ENCODE data around the gene SYTL1.

DNA sequence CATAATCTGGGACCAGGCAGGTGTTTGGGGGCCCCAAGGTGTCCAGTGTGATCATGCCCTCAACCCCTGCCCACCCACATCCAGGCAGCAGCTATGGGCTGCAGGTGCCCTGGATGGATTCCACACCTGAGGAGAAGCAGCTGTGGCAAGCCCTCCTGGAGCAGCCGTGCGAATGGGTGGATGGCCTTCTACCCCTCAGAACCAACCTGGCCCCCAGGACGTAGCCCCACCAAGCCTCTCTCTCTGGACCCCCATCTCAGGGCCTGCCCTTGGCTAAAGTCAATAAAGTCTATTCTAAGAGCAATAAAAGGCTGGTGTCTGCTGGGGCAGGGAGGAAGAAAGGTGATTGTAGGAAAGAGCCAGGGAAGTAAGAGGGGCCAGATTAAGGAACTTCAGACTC lies 11.8 kb downstream of the SYTL1 start:
- TF ChIP-seq, protein P1, sequence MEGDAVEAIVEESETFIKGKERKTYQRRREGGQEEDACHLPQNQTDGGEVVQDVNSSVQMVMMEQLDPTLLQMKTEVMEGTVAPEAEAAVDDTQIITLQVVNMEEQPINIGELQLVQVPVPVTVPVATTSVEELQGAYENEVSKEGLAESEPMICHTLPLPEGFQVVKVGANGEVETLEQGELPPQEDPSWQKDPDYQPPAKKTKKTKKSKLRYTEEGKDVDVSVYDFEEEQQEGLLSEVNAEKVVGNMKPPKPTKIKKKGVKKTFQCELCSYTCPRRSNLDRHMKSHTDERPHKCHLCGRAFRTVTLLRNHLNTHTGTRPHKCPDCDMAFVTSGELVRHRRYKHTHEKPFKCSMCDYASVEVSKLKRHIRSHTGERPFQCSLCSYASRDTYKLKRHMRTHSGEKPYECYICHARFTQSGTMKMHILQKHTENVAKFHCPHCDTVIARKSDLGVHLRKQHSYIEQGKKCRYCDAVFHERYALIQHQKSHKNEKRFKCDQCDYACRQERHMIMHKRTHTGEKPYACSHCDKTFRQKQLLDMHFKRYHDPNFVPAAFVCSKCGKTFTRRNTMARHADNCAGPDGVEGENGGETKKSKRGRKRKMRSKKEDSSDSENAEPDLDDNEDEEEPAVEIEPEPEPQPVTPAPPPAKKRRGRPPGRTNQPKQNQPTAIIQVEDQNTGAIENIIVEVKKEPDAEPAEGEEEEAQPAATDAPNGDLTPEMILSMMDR (IDR thresholded peaks at IDR 0.05; ENCODE audit: insufficient read depth, low read length), result no peak
- TF ChIP-seq POLR2AphosphoS5 (IDR thresholded peaks at IDR 0.05; ENCODE audit: low read depth), result no peak; the same call in 1 of the 2 replicates
- TF ChIP-seq, protein P2, sequence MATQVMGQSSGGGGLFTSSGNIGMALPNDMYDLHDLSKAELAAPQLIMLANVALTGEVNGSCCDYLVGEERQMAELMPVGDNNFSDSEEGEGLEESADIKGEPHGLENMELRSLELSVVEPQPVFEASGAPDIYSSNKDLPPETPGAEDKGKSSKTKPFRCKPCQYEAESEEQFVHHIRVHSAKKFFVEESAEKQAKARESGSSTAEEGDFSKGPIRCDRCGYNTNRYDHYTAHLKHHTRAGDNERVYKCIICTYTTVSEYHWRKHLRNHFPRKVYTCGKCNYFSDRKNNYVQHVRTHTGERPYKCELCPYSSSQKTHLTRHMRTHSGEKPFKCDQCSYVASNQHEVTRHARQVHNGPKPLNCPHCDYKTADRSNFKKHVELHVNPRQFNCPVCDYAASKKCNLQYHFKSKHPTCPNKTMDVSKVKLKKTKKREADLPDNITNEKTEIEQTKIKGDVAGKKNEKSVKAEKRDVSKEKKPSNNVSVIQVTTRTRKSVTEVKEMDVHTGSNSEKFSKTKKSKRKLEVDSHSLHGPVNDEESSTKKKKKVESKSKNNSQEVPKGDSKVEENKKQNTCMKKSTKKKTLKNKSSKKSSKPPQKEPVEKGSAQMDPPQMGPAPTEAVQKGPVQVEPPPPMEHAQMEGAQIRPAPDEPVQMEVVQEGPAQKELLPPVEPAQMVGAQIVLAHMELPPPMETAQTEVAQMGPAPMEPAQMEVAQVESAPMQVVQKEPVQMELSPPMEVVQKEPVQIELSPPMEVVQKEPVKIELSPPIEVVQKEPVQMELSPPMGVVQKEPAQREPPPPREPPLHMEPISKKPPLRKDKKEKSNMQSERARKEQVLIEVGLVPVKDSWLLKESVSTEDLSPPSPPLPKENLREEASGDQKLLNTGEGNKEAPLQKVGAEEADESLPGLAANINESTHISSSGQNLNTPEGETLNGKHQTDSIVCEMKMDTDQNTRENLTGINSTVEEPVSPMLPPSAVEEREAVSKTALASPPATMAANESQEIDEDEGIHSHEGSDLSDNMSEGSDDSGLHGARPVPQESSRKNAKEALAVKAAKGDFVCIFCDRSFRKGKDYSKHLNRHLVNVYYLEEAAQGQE (IDR thresholded peaks at IDR 0.05; ENCODE audit: insufficient replicate concordance, low read depth), result no peak
- no peak for TF ChIP-seq GABPA (IDR thresholded peaks at IDR 0.05; ENCODE audit: low read depth)

Measured in HL-60 (cell line).